NCI-H2196 treated with DMSO at 0.1 percent for 48 hours (cell line): ENCODE measurements around the gene KCNIP1.

Experiments used
- DNase-seq: peaks from one replicate; lab custom pipeline; 2025; ENCODE audit not compliant: unreplicated experiment; lab: John Stamatoyannopoulos, UW

KCNIP1 gene

GRCh38 chr5:170562166-170562874 lies 58.5 kb downstream of the KCNIP1 start:
- DNase-seq, result no peak

DNA sequence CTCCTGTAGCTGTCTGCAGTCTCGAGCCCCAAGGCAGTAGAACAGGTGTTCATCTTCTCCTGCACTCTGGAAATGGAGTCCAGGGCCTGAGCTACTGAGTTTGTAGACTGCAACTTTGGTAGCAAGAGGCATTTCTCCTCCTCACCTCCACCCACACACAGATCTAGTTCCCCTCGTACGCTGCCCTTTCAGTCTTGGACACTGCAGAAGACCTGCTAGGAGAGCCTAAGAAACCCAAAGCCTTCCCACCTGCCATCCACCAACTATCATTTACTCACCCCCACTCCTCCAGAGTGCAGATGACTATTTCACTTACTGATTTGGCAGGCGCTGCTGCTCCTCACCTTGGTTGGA lies 59.0 kb downstream of the KCNIP1 start:
- no peak for DNase-seq

GRCh38 chr5:170563824-170564567 lies 60.2 kb downstream of the KCNIP1 start:
- no peak for DNase-seq

- DNase-seq, result no peak
Measured at GRCh38 chr5:170565072-170565471, 61.3 kb downstream of the KCNIP1 start.

DNA sequence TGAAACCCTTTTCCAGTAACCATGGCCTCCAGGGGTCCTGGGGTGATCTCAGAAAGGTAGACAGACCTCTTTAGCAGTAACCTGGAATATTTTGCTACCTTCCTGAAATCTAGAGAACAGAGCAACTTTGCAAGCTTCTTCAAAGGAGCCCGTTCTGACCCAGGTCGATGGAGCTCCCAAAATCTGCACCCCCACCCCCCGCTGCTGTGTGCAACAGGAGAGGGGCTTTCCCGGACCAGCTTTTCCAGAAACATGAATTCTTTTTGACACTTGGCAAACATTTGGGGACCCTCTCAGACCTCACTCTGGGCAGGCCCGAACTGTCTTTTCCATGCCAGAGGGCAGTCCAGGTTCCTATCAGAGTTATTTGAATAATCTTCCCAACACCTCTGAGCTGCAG lies 65.3 kb downstream of the KCNIP1 start:
- no peak for DNase-seq

DNA sequence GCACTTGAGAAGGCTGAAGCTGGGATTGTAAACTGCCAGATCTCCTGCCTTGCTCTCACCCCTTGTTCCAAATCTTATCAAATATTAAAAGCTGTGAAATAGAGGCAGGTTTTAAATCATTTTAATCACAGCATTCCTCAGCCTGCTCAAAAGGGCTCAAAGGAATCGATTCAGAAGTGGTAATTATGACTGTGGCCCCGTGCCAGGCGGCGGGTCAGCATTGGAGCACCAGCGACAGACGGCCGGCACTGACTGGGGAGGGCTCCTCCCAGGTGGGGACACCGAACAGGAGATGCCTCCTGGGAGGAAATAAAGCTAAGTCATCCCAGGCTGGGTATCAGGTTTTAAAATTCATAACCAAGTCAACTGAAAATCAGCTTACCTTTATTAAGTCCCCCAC lies 66.7 kb downstream of the KCNIP1 start:
- no peak for DNase-seq

GRCh38 chr5:170571281-170571731 lies 67.5 kb downstream of the KCNIP1 start:
- DNase-seq, result no peak

DNA sequence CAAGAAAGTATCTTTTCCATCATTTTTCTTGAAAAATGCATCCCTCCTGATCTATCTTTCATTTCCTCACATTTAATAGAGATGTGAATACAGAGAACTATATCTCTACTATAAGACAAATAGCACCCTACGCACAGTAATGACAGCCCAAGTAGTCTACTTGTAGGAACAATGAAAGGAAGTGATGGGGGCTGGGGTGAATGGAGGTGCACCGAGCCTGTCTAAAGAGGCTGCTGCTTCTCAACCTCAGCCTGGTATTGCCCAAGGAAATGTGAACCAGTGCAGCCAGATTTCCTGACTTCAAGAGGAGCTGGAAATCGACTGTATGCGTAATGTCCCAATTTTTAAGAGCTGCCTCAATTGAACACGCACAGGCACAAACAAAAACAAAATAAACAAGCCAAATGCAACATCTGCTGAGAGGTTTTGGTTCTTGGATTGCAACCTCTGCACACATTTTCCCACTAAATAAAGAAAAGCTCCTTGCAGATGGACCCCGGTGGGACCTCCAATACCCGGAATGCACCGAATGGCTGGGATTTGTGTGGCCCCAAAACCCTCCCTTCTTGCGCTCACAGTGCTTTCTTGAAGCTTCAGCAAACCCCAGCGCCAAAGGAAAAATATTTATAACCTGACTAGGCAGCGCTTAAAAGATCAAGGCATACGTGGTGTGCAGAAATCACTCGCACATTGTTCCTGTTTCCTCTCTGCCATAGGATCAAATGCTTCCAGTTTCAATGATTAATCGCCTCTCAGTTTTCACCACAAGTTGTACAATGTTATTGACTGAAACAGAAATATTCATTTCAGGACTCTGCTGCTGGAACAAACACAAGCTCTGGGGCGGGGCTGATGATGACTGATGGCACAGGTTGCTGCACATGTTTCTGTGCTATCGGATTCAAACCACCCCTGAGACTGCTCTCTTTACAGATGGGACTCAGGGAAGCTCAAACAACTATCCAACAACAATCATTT lies 68.3 kb downstream of the KCNIP1 start:
- no peak for DNase-seq

DNA sequence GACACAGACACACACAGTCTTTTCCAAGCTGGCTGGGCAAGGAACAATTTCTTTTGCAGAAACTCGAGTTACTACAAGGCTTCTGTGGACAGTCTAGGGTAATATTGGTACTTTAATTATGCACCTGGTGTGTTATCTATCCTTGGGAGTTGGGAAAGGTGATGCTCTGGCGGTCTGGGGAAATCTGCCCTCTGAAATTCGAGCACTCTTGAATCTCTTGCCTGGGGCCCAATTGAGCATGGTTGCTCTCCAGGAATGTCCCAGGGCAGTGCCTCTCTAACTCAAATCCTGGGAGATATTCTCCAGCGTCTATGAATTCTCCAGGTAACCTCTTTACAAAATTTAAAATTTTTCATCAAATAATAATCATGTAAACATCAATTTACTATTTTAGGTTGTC lies 69.3 kb downstream of the KCNIP1 start:
- DNase-seq, result no peak

GRCh38 chr5:170573660-170574059 lies 69.8 kb downstream of the KCNIP1 start:
- no peak for DNase-seq

DNA sequence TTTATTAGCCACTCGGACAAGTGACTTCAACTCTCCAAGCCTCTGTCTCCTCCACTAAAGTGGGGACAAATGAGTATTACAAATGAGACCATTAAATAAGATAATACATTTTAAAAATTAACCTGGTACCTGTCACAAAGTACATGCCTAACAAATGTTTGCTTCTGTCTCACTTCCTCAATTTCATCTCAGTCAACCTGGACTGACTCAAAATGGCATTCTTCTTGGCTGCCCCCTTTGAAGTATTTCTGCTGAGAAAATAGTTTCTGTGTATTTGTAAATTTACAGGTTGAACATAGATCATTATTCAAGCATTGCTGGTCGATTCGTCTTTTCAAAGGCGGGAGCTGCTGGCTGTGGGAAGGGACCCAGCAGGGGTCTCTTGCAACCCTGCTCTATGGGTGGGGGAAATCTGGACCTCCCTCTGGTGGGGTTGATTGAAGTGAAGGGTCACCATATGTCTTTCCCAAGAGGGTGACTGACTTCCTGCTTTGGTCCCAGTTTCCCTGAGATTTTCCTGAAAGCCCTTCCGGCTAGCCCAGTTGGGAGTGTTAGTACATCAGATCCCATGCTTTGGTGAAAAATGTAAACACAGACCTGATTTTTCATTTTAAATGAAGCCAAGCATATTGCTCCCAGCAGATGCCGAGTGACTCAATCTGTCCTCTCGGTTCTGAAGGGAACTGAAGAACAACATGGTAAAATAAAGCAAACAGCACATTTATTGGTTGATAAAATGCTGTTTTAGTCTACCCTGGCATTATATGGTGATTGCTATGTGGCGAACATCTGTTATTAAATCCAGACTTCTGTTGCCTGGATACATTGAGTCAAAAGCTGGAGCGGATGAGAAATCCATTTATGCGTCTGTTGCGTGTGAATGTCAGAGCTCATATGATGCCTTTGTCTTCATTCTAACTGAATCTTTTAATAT lies 73.0 kb downstream of the KCNIP1 start:
- DNase-seq, result no peak

- no peak for DNase-seq
Measured at GRCh38 chr5:170579601-170580000, 75.8 kb downstream of the KCNIP1 start.

DNA sequence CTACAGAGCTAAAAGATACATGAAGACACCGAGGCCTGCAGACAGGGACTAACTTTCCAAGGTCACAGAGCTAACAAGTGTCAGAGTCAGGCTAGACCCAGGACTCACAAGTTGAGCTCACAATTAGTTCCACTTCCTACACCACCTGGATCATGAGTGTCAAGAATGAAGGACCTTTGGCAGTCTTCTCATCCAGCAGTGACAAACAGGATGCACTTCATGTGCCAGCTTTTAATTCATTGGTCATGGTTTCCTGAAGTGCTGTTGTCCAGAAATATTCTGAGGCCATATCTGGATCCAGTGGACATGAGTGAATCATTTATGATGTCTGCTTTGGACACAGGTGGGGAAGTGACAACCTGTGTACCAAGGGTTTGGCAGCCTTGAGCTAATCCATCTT lies 77.4 kb downstream of the KCNIP1 start:
- no peak for DNase-seq

- DNase-seq, result no peak
Measured at GRCh38 chr5:170582644-170583330, 79.0 kb downstream of the KCNIP1 start.

DNA sequence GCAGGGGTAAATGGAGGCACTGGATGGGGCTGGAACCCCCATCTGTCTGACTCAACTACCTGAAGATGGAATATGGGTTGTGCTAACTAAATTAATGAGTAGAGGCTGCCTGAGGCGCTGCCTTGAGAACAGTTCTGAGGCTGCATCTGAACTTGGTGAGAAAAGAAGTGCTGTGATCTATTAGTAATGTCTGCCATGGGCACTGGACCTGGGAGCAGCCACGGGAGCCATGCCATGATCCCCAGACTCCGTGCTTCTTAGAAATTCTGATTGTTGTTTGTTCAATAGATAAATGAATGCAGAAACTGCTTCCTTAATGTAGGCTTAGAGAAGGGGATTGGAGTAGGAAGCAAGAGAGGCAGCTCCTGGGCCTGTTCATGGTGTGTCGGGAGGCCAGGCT lies 80.2 kb downstream of the KCNIP1 start:
- DNase-seq, result no peak

GRCh38 chr5:170584450-170585058 lies 80.7 kb downstream of the KCNIP1 start:
- DNase-seq, result no peak

DNA sequence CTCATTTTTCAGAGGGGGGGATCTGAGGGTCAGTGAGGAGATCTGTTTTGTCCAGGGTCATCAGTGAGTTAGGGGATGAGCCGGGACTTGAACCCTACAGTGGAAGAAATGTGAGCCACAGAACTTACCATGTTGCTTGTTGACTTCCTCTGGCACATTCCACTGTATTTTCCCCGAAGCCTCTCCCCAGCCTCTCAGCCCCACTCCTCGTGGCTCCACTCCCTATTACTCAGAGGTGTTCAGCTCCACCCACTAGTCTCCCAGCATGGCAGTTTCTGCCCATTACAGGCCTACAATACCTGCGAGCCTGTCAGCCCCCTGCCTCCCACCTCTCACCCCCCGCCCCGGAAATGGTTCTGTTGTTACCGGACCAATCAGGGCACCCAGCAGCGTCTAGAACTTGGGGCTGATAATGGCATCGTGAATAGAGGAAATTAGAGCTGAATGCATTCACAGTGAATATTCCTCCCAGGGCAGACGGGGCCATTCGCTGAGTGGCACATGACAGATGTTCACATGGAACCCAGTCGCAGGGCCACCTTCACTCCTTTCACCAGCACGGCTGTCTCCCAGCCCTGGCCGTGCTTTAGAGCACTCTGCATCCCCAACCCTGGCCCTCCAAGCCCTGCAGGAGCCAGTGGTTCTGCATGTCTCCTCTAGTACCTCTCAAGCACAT lies 81.6 kb downstream of the KCNIP1 start:
- DNase-seq, result no peak

- no peak for DNase-seq
Measured at GRCh38 chr5:170587808-170588207, 84.0 kb downstream of the KCNIP1 start.

GRCh38 chr5:170589643-170590042 lies 85.8 kb downstream of the KCNIP1 start:
- no peak for DNase-seq
